Muscle layer of colon (tissue), 2 donors: ENCODE data around the gene SUGCT.

Source experiments
- H3K27ac ChIP-seq: one replicate; pipeline ENCODE4 v1.7.0; 2013; ENCODE audit warnings: low read depth, mild to moderate bottlenecking, low read length, moderate library complexity
- H3K27me3 ChIP-seq, 2 donors: one replicate each; pipeline ENCODE4 v1.7.0; 2013; ENCODE audit warnings: low read length in 2 of 2, mild to moderate bottlenecking in 2 of 2; ENCODE audit not compliant: insufficient read depth in 2 of 2, control insufficient read depth in 1 of 2
- H3K36me3 ChIP-seq: one replicate; pipeline ENCODE4 v1.7.0; 2013; ENCODE audit warnings: mild to moderate bottlenecking, low read length; ENCODE audit not compliant: insufficient read depth
- H3K4me1 ChIP-seq: one replicate; pipeline ENCODE4 v1.7.0; 2013; ENCODE audit warnings: mild to moderate bottlenecking, low read length; ENCODE audit not compliant: insufficient read depth
- H3K4me3 ChIP-seq, 2 donors: one replicate each; pipeline ENCODE4 v1.7.0; 2013; ENCODE audit warnings: low read length in 2 of 2, low read depth in 1 of 2, mild to moderate bottlenecking in 1 of 2, moderate library complexity in 1 of 2
- H3K9ac ChIP-seq: one replicate; pipeline ENCODE4 v1.7.0; 2013; ENCODE audit warnings: low read length
- H3K9me3 ChIP-seq: one replicate; pipeline ENCODE4 v1.7.0; 2013; ENCODE audit warnings: mild to moderate bottlenecking, low read length
- donor health status: abdominal sarcoma.
- donor health status: Adenocarcinoma of cecum.

The SUGCT gene

GRCh38 chr7:40706829-40707228 is 572.0 kb downstream of the SUGCT start:
- Histone ChIP-seq H3K27ac (no peak overlapping the region), H3K36me3 (no peaks in the 10 kb centered on the region), H3K9ac (no peak overlapping the region), H3K4me3 (no peak overlapping the region), H3K27me3 (no peaks in the 10 kb centered on the region), H3K9me3 (no peaks in the 10 kb centered on the region), H3K4me1 (no peaks in the 10 kb centered on the region)

- Histone ChIP-seq H3K27me3 (no peaks in the 10 kb centered on the region), H3K4me3 (no peak overlapping the region), H3K9me3 (no peaks in the 10 kb centered on the region), H3K36me3 (no peaks in the 10 kb centered on the region), H3K9ac (no peak overlapping the region), H3K4me1 (no peaks in the 10 kb centered on the region), H3K27ac (no peak overlapping the region)
Observed at GRCh38 chr7:40709062-40709964, 574.5 kb downstream of the SUGCT start.

GRCh38 chr7:40711706-40712105 is 576.9 kb downstream of the SUGCT start:
- no peak overlapping the region for H3K9ac ChIP-seq

GRCh38 chr7:40714363-40715052 is 579.7 kb downstream of the SUGCT start:
- Histone ChIP-seq H3K27me3 (no peaks in the 10 kb centered on the region), H3K4me3 (no peak overlapping the region), H3K4me1 (no peaks in the 10 kb centered on the region), H3K36me3 (no peaks in the 10 kb centered on the region), H3K27ac (no peak overlapping the region), H3K9me3 (no peaks in the 10 kb centered on the region), H3K9ac (no peak overlapping the region)

More at GRCh38 chr7:40711706-40712105, 576.9 kb downstream of the SUGCT start:
- Histone ChIP-seq H3K4me1 (no peaks in the 10 kb centered on the region), H3K36me3 (no peaks in the 10 kb centered on the region), H3K4me3 (no peak overlapping the region), H3K27ac (no peak overlapping the region), H3K9me3 (no peaks in the 10 kb centered on the region), H3K27me3 (no peaks in the 10 kb centered on the region)

GRCh38 chr7:40715053-40715430 is 580.2 kb downstream of the SUGCT start:
- Histone ChIP-seq H3K9ac (no peak overlapping the region), H3K9me3 (no peaks in the 10 kb centered on the region), H3K4me3 (no peak overlapping the region), H3K36me3 (no peaks in the 10 kb centered on the region), H3K27me3 (no peaks in the 10 kb centered on the region), H3K27ac (no peak overlapping the region), H3K4me1 (no peaks in the 10 kb centered on the region)

GRCh38 chr7:40716052-40716451 is 581.2 kb downstream of the SUGCT start:
- Histone ChIP-seq H3K27me3 (no peaks in the 10 kb centered on the region), H3K9ac (no peak overlapping the region), H3K4me1 (no peaks in the 10 kb centered on the region), H3K27ac (no peak overlapping the region), H3K9me3 (no peaks in the 10 kb centered on the region), H3K36me3 (no peaks in the 10 kb centered on the region), H3K4me3 (no peak overlapping the region)

- Histone ChIP-seq H3K27ac (no peak overlapping the region), H3K27me3 (no peaks in the 10 kb centered on the region), H3K9ac (no peak overlapping the region), H3K4me1 (no peaks in the 10 kb centered on the region), H3K36me3 (no peaks in the 10 kb centered on the region), H3K9me3 (no peaks in the 10 kb centered on the region), H3K4me3 (no peak overlapping the region)
Observed at GRCh38 chr7:40717242-40717641, 582.4 kb downstream of the SUGCT start.

GRCh38 chr7:40720416-40720815 is 585.6 kb downstream of the SUGCT start:
- Histone ChIP-seq H3K9me3 (no peaks in the 10 kb centered on the region), H3K27me3 (no peaks in the 10 kb centered on the region), H3K36me3 (no peaks in the 10 kb centered on the region), H3K4me3 (no peak overlapping the region), H3K4me1 (no peaks in the 10 kb centered on the region), H3K27ac (no peak overlapping the region), H3K9ac (no peak overlapping the region)

- Histone ChIP-seq H3K36me3 (no peaks in the 10 kb centered on the region), H3K27me3 (no peaks in the 10 kb centered on the region), H3K9ac (no peak overlapping the region), H3K4me3 (no peak overlapping the region), H3K27ac (no peak overlapping the region), H3K9me3 (no peaks in the 10 kb centered on the region), H3K4me1 (no peaks in the 10 kb centered on the region)
Observed at GRCh38 chr7:40721342-40721949, 586.6 kb downstream of the SUGCT start.

- no peak overlapping the region for H3K9ac ChIP-seq
- H3K4me3 ChIP-seq = no peak overlapping the region
- no peaks in the 10 kb centered on the region for H3K27me3 ChIP-seq
- H3K36me3 ChIP-seq = no peaks in the 10 kb centered on the region
- H3K27ac ChIP-seq = no peak overlapping the region
- H3K9me3 ChIP-seq = no peaks in the 10 kb centered on the region
- H3K4me1 ChIP-seq = no peaks in the 10 kb centered on the region
Observed at GRCh38 chr7:40722242-40722641, 587.4 kb downstream of the SUGCT start.

- H3K9me3 ChIP-seq = no peaks in the 10 kb centered on the region
- no peak overlapping the region for H3K4me3 ChIP-seq
- H3K4me1 ChIP-seq = no peaks in the 10 kb centered on the region
- no peaks in the 10 kb centered on the region for H3K36me3 ChIP-seq
- H3K9ac ChIP-seq = no peak overlapping the region
- no peak overlapping the region for H3K27ac ChIP-seq
- no peaks in the 10 kb centered on the region for H3K27me3 ChIP-seq
Observed at GRCh38 chr7:40723829-40724228, 589.0 kb downstream of the SUGCT start.
